GM12878 (cell line): Measurements from ENCODE around the gene RHOF. TPM values are rescaled to one million over a fixed set of nuclear protein-coding genes. Genes with fewer than 3 reads are reported as not detected.

Experiments used
- ATAC-seq: fragments of 200-7000 bp; cut with Tn5 transposase; 3 replicates; pipeline ENCODE4 v1.9.1; 2020; ENCODE audit warnings: mild to moderate bottlenecking, moderate library complexity
- BruUV-seq: library from RNA; stranded (reverse); fragments of 400-500 nt; replicated peaks from 2 replicates; lab custom pipeline; 2021; lab: Mats Ljungman, UMichigan
- CTCF ChIA-PET: fragments of 300-600 bp; sonication (Branson Sonifier 250); formaldehyde crosslinking; extraction: SDS; loops from one replicate; lab custom pipeline; 2021; ENCODE audit warnings: inconsistent platforms; lab: Yijun Ruan, JAX
- POLR2A ChIA-PET: fragments of 350-600 bp; formaldehyde crosslinking; extraction: SDS; loops from one replicate; lab custom pipeline; 2021; ENCODE audit warnings: inconsistent platforms; lab: Charles Lee
- RAD21 ChIA-PET: fragments of 300-600 bp; sonication (Branson Sonifier 250); formaldehyde crosslinking; loops from one replicate; lab custom pipeline; 2023; ENCODE audit warnings: antibody characterized with exemption; ENCODE audit not compliant: unreplicated experiment; lab: Charles Lee
- SMC1A ChIA-PET: fragments of 300-600 bp; sonication (Branson Sonifier 250); formaldehyde crosslinking; loops from one replicate; lab custom pipeline; 2023; ENCODE audit not compliant: unreplicated experiment, uncharacterized antibody; lab: Charles Lee
- DNase-seq: peaks from one replicate; pipeline ENCODE4 v3.0.0-alpha.2; 2011; ENCODE audit warnings: low read depth, low spot score
- FAIRE-seq: peaks from 3 replicates; lab custom pipeline; 2011; peaks lifted over from hg19 to GRCh38; lab: Jason Lieb, UNC
- H2AFZ ChIP-seq: 2 replicates; pipeline ENCODE4 v1.6.0; 2011; ENCODE audit warnings: low read depth, low read length, control low read depth; ENCODE audit not compliant: control insufficient read depth
- H3K27ac ChIP-seq: 2 replicates; pipeline ENCODE4 v1.5.1; 2011; ENCODE audit warnings: control low read depth; ENCODE audit not compliant: control insufficient read depth, insufficient read depth
- H3K27me3 ChIP-seq, 2 experiments: replicated peaks in 1 of 2; 2 replicates each; pipeline versions ENCODE4 v1.6.0 to v1.6.1; 2011; ENCODE audit warnings: low read length in 1 of 2; ENCODE audit not compliant: control insufficient read depth in 2 of 2, insufficient read depth in 2 of 2
- H3K36me3 ChIP-seq, 2 experiments: 2 replicates each; pipeline ENCODE4 v1.5.1; 2011; ENCODE audit warnings: low read length in 1 of 2; ENCODE audit not compliant: control insufficient read depth in 2 of 2, insufficient read depth in 2 of 2
- H3K4me1 ChIP-seq: 2 replicates; pipeline ENCODE4 v1.6.1; 2011; ENCODE audit warnings: mild to moderate bottlenecking, low read length, moderate library complexity, mixed read lengths; ENCODE audit not compliant: control insufficient read depth, insufficient read depth
- H3K4me2 ChIP-seq: 2 replicates; pipeline ENCODE4 v1.6.0; 2011; ENCODE audit warnings: control low read depth; ENCODE audit not compliant: control insufficient read depth, insufficient read depth
- H3K4me3 ChIP-seq: fragments of 200-600 bp; sonication (generic); 2 replicates; pipeline ENCODE4 v1.5.1; 2016
- H3K79me2 ChIP-seq: 2 replicates; pipeline ENCODE4 v1.6.0; 2011; ENCODE audit warnings: low read length; ENCODE audit not compliant: control insufficient read depth, insufficient read depth
- H3K9ac ChIP-seq: 2 replicates; pipeline ENCODE4 v1.8.0; 2011; ENCODE audit warnings: low read length, control low read depth, mixed read lengths; ENCODE audit not compliant: control insufficient read depth, insufficient read depth
- H3K9me3 ChIP-seq: replicated peaks from 3 replicates; pipeline ENCODE4 v1.5.1; 2011; ENCODE audit warnings: mild to moderate bottlenecking, low read length; ENCODE audit not compliant: control insufficient read depth, insufficient read depth
- H4K20me1 ChIP-seq: 2 replicates; pipeline ENCODE4 v1.6.0; 2011; ENCODE audit not compliant: control insufficient read depth, insufficient read depth
- CEBPB ChIP-seq, 2 experiments: fragments of 150-350 bp in 1 of 2; IDR thresholded peaks; 2 replicates each; pipeline ENCODE4 v1.6.1; 2012 to 2014; ENCODE audit warnings: low read depth in 2 of 2, low read length in 2 of 2, borderline replicate concordance in 1 of 2, inconsistent platforms in 1 of 2
- E4F1 ChIP-seq: fragments of 450-650 bp; IDR thresholded peaks from 2 replicates; pipeline ENCODE4 v1.6.1; 2018; ENCODE audit warnings: borderline replicate concordance, mild to moderate bottlenecking; ENCODE audit not compliant: partially characterized antibody
- EED ChIP-seq: sonication (generic); IDR thresholded peaks from 2 replicates; pipeline ENCODE4 v1.6.1; 2016; ENCODE audit warnings: antibody characterized with exemption, low read depth
- EP300 ChIP-seq, 2 experiments: fragments of 150-350 bp in 1 of 2; IDR thresholded peaks; 2 replicates each; pipeline ENCODE4 v1.6.1; 2011 to 2012; ENCODE audit warnings: low read depth in 2 of 2, low read length in 2 of 2, borderline replicate concordance in 1 of 2, improper control_type of control experiment in 1 of 2, inconsistent platforms in 1 of 2; ENCODE audit not compliant: control insufficient read depth in 1 of 2
- NFIC ChIP-seq: IDR thresholded peaks from 2 replicates; pipeline ENCODE4 v1.6.1; 2012; ENCODE audit warnings: low read depth, mild to moderate bottlenecking, inconsistent platforms, low read length, moderate library complexity
- NFYA ChIP-seq: IDR thresholded peaks from 2 replicates; pipeline ENCODE4 v1.6.1; 2011; ENCODE audit warnings: low read depth, mild to moderate bottlenecking, low read length, improper control_type of control experiment, borderline replicate concordance
- RBBP5 ChIP-seq: fragments of 200-600 bp; sonication (generic); conservative IDR thresholded peaks from 2 replicates; pipeline ENCODE4 v1.6.1; 2016
- RELB ChIP-seq: fragments of 450-650 bp; IDR thresholded peaks from 2 replicates; pipeline ENCODE4 v1.6.1; 2017; ENCODE audit warnings: low read depth, mild to moderate bottlenecking, moderate library complexity
- SP1 ChIP-seq: IDR thresholded peaks from one replicate; pipeline ENCODE4 v1.6.1; 2011; ENCODE audit warnings: low read depth, low read length
- SREBF1 ChIP-seq: IDR thresholded peaks from 2 replicates; pipeline ENCODE4 v1.6.1; 2012; ENCODE audit warnings: mild to moderate bottlenecking, low read length
- SRF ChIP-seq, 2 experiments: IDR thresholded peaks; 2 replicates each; pipeline ENCODE4 v1.6.1; 2011; ENCODE audit warnings: low read depth in 2 of 2, low read length in 2 of 2, mild to moderate bottlenecking in 1 of 2, moderate library complexity in 1 of 2
- SUZ12 ChIP-seq: fragments of 200-600 bp; sonication (generic); IDR thresholded peaks from one replicate; pipeline ENCODE4 v1.6.1; 2018; ENCODE audit warnings: antibody characterized with exemption, mild to moderate bottlenecking; ENCODE audit not compliant: unreplicated experiment
- ZBED1 ChIP-seq: IDR thresholded peaks from 2 replicates; pipeline ENCODE4 v1.6.1; 2016; ENCODE audit warnings: borderline replicate concordance
- ZNF274 ChIP-seq: IDR thresholded peaks from one replicate; pipeline ENCODE4 v1.8.0; 2011; ENCODE audit not compliant: insufficient read length, insufficient read depth
- ZSCAN29 ChIP-seq: fragments of 450-650 bp; IDR thresholded peaks from 2 replicates; pipeline ENCODE4 v1.6.1; 2017; ENCODE audit warnings: mild to moderate bottlenecking, moderate library complexity
- WGBS: methylation state at CpG from one replicate; pipeline ENCODE4 v1.1.6; 2016; ENCODE audit warnings: low lambda C conversion rate; ENCODE audit not compliant: insufficient replicate concordance, insufficient coverage; ENCODE audit errors: missing lambda C conversion rate; 5-methylcytosine and 5-hydroxymethylcytosine counted together
- in situ Hi-C: fragments of 300-500 bp; cut with MboI; formaldehyde crosslinking; loops from 9 replicates; pipeline ENCODE4 v1.14.3; 2018; ENCODE audit warnings: mixed read lengths
- intact Hi-C: fragments of 100-400 bp; cut with micrococcal nuclease; formaldehyde crosslinking; loops from one replicate; pipeline ENCODE4 v1.14.2; 2022; ENCODE audit not compliant: unreplicated experiment
- polyA plus RNA-seq, 11 experiments: library from polyadenylated mRNA; depleted of rRNA in 4 of 11; unstranded in 6 of 11; stranded (reverse) in 5 of 11; fragments of >200 nt; fragmentation: Nextera tagmentation in 4 of 11; fragmentation: Illumina TruSeq in 1 of 11; extraction: Ambion mirVana in 4 of 11; extraction: Trizol in 1 of 11; gene quantifications; 1 replicate in 1 of 11; 2 replicates in 10 of 11; pipeline versions ENCODE4 v1.2.1 to v1.2.3, GENCODE V29; 2011 to 2016; ENCODE audit warnings: inconsistent platforms in 2 of 11, missing spikeins in 2 of 11, low read depth in 1 of 11
- total RNA-seq, 4 experiments: library from RNA; depleted of rRNA in 3 of 4; stranded (reverse); fragments of >200 nt in 3 of 4; fragmentation: Illumina TruSeq in 1 of 4; extraction: Trizol in 1 of 4; gene quantifications; 2 replicates each; pipeline versions ENCODE4 v1.2.1 to v1.2.3, GENCODE V29; 2013 to 2021
- TF ChIP-seq, protein P1 (sequence below): fragments of 450-650 bp; IDR thresholded peaks from 2 replicates; pipeline ENCODE4 v1.6.1; 2017; ENCODE audit warnings: antibody characterized with exemption, mild to moderate bottlenecking, moderate library complexity
- TF ChIP-seq, protein P2 (sequence below): fragments of 450-650 bp; IDR thresholded peaks from 2 replicates; pipeline ENCODE4 v1.6.1; 2017; ENCODE audit warnings: borderline replicate concordance

RHOF gene
- total and polyA plus RNA-seq, 10 of the 15 experiments (the other 5 are each of a cell fraction or from before 2014, with no cell fraction given), result 6.1 to 78.7 (median 39.7) TPM

DNA sequence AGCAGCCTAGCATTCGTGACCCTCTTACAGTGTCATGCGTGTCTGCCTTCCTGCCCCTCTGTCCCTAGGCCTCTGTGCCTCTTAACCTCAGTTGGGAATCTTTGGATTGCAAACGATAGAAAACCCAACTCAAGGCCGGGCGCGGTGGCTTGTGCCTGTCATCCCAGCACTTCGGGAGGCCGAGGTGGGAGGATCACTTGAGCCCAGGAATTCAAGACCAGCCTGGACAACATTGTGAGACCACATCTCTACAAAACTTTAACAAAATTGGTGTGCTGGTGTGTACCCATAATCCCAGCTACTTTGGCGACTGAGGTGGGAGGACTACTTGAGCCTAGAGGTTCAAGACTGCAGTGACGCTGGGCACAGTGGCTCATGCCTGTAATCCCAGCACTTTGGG lies 44.2 kb downstream of the RHOF start:
- CTCF ChIA-PET, result interaction anchor here (0.6 kb wide), 1 partner anchor 55 kb away, joined by 4 read pairs; no protein-coding TSS in a partner anchor
- no peak for DNase-seq
- H3K79me2 ChIP-seq, result no peaks in the 10 kb centered on the region
- no TSS peak for BruUV-seq
- RAD21 ChIA-PET, result no interaction called here
- 98% methylated on average over 10 of the region's 10 CpGs for WGBS
- H2AFZ ChIP-seq, result no peak overlapping the region
- in situ Hi-C loops, result no loop called here
- intact Hi-C loops, result no loop called here
- TF ChIP-seq SP1, result no peak
- TF ChIP-seq CEBPB (IDR thresholded peaks at IDR 0.05; ENCODE audit: borderline replicate concordance in 1 of 2, low read depth in 2 of 2, low read length in 2 of 2), result no peak
- TF ChIP-seq EED, result no peak
- no peak for TF ChIP-seq NFYA
- TF ChIP-seq ZNF274, result no peak
- no peak for TF ChIP-seq SUZ12
- TF ChIP-seq ZSCAN29, result no peak
- TF ChIP-seq, protein P1, sequence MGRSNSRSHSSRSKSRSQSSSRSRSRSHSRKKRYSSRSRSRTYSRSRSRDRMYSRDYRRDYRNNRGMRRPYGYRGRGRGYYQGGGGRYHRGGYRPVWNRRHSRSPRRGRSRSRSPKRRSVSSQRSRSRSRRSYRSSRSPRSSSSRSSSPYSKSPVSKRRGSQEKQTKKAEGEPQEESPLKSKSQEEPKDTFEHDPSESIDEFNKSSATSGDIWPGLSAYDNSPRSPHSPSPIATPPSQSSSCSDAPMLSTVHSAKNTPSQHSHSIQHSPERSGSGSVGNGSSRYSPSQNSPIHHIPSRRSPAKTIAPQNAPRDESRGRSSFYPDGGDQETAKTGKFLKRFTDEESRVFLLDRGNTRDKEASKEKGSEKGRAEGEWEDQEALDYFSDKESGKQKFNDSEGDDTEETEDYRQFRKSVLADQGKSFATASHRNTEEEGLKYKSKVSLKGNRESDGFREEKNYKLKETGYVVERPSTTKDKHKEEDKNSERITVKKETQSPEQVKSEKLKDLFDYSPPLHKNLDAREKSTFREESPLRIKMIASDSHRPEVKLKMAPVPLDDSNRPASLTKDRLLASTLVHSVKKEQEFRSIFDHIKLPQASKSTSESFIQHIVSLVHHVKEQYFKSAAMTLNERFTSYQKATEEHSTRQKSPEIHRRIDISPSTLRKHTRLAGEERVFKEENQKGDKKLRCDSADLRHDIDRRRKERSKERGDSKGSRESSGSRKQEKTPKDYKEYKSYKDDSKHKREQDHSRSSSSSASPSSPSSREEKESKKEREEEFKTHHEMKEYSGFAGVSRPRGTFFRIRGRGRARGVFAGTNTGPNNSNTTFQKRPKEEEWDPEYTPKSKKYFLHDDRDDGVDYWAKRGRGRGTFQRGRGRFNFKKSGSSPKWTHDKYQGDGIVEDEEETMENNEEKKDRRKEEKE, result no peak
- TF ChIP-seq, protein P2, sequence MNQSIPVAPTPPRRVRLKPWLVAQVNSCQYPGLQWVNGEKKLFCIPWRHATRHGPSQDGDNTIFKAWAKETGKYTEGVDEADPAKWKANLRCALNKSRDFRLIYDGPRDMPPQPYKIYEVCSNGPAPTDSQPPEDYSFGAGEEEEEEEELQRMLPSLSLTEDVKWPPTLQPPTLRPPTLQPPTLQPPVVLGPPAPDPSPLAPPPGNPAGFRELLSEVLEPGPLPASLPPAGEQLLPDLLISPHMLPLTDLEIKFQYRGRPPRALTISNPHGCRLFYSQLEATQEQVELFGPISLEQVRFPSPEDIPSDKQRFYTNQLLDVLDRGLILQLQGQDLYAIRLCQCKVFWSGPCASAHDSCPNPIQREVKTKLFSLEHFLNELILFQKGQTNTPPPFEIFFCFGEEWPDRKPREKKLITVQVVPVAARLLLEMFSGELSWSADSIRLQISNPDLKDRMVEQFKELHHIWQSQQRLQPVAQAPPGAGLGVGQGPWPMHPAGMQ, result no peak
- no peak for TF ChIP-seq SRF (IDR thresholded peaks at IDR 0.05; ENCODE audit: low read depth in 2 of 2, low read length in 2 of 2)
- no peak for TF ChIP-seq ZBED1
- TF ChIP-seq SREBF1, result no peak
- no peak for TF ChIP-seq E4F1
- no peak for TF ChIP-seq RBBP5
- no peak for TF ChIP-seq EP300 (IDR thresholded peaks at IDR 0.05; ENCODE audit: borderline replicate concordance in 1 of 2, control insufficient read depth in 1 of 2, low read depth in 2 of 2, low read length in 2 of 2)
- no peak for TF ChIP-seq NFIC
- no peak for TF ChIP-seq RELB
- H3K4me3 ChIP-seq, result no peak overlapping the region
- POLR2A ChIA-PET, result no interaction called here
- FAIRE-seq, result no peak
- H3K36me3 ChIP-seq, result peaks cover 6 to 9% of the 10 kb centered on the region in 2 experiments; a peak in 3 of 4 replicates
- SMC1A ChIA-PET, result no interaction called here
- H3K9ac ChIP-seq, result no peak overlapping the region
- H3K4me2 ChIP-seq, result no peak overlapping the region
- no peak overlapping the region for H3K27ac ChIP-seq
- H3K27me3 ChIP-seq, result no peaks in the 10 kb centered on the region
- H3K9me3 ChIP-seq, result no peaks in the 10 kb centered on the region
- no peaks in the 10 kb centered on the region for H3K4me1 ChIP-seq
- no peak for ATAC-seq
- H4K20me1 ChIP-seq, result no peaks in the 10 kb centered on the region
